Measurements from ENCODE around the gene PSMA3. TPM values are rescaled to one million over a fixed set of nuclear protein-coding genes. Genes with fewer than 3 reads are reported as not detected.

PSMA3 gene
- total RNA-seq, 4 donors from 2014 or later = 55.1 to 70.8 (median 64.4) TPM

- peak overlapping the region; percentile 61 for H3K4me3 ChIP-seq (ENCODE audit: low read depth, poor library complexity, severe bottlenecking)
- intact Hi-C loops (cut with DNase I; ENCODE audit: low total_unique reads) = no loop called here
- TF ChIP-seq POLR2A (IDR thresholded peaks at IDR 0.05) = no peak
- TF ChIP-seq CTCF (IDR thresholded peaks at IDR 0.05) = no peak
- 0% methylated on average over 2 of the region's 2 CpGs for WGBS, 2 donors
- DNase-seq (ENCODE audit: low spot score in 2 of 2) = no peak
Measured at GRCh38 chr14:58200846-58201245, 43.8 kb upstream of the PSMA3 start.

GRCh38 chr14:58213176-58213575, 31.5 kb upstream of the PSMA3 start:
- TF ChIP-seq POLR2A (IDR thresholded peaks at IDR 0.05) = no peak
- TF ChIP-seq CTCF (IDR thresholded peaks at IDR 0.05) = no peak

GRCh38 chr14:58215191-58215914, 29.3 kb upstream of the PSMA3 start:
- TF ChIP-seq POLR2A (IDR thresholded peaks at IDR 0.05) = no peak
- no peak for TF ChIP-seq CTCF (IDR thresholded peaks at IDR 0.05)
- H3K4me3 ChIP-seq (ENCODE audit: low read depth, poor library complexity, severe bottlenecking) = no peak overlapping the region
- WGBS, 2 donors = 87 to 91% methylated on average over 2 of the region's 2 CpGs
- intact Hi-C loops (cut with DNase I; ENCODE audit: low total_unique reads) = no loop called here
- no peak for DNase-seq (ENCODE audit: low spot score in 2 of 2)

More at GRCh38 chr14:58213176-58213575, 31.5 kb upstream of the PSMA3 start:
- intact Hi-C loops (cut with DNase I; ENCODE audit: low total_unique reads) = no loop called here
- H3K4me3 ChIP-seq (ENCODE audit: low read depth, poor library complexity, severe bottlenecking) = no peak overlapping the region
- no peak for DNase-seq (ENCODE audit: low spot score in 2 of 2)

- intact Hi-C loops (cut with DNase I; ENCODE audit: low total_unique reads) = no loop called here
- no peak for DNase-seq (ENCODE audit: low spot score in 2 of 2)
- WGBS, 2 donors = 90 to 93% methylated on average over 2 of the region's 2 CpGs
- no peak for TF ChIP-seq POLR2A (IDR thresholded peaks at IDR 0.05)
- H3K4me3 ChIP-seq (ENCODE audit: low read depth, poor library complexity, severe bottlenecking) = no peak overlapping the region
Measured at GRCh38 chr14:58216544-58216943, 28.1 kb upstream of the PSMA3 start.

- no peak for DNase-seq (ENCODE audit: low spot score in 2 of 2)
- intact Hi-C loops (cut with DNase I; ENCODE audit: low total_unique reads) = no loop called here
- TF ChIP-seq CTCF (IDR thresholded peaks at IDR 0.05) (no peak), POLR2A (IDR thresholded peaks at IDR 0.05) (no peak)
- 95 to 96% methylated on average over 5 of the region's 5 CpGs for WGBS, 2 donors
- H3K4me3 ChIP-seq (ENCODE audit: low read depth, poor library complexity, severe bottlenecking) = no peak overlapping the region
Measured at GRCh38 chr14:58227096-58227819, 17.4 kb upstream of the PSMA3 start.
